Gastrocnemius medialis (tissue), 4 donors: Measurements from ENCODE around the gene PP2D1.
A peak's percentile ranks its signal among the peaks of the same experiment; 100 is the strongest.

ENCODE experiments used
- CTCF ChIP-seq, 5 experiments: fragments of 450-650 bp in 3 of 5; fragments of 200-600 bp in 2 of 5; sonication (generic) in 2 of 5; IDR thresholded peaks in 4 of 5; conservative IDR thresholded peaks in 1 of 5; 1 replicate in 4 of 5; 2 replicates in 1 of 5; pipeline ENCODE4 v1.5.1; 2016 to 2019; ENCODE audit warnings: antibody characterized with exemption in 5 of 5, mild to moderate bottlenecking in 3 of 5, moderate library complexity in 3 of 5
- POLR2A ChIP-seq, 2 donors: fragments of 450-650 bp; IDR thresholded peaks; one replicate each; pipeline ENCODE4 v1.6.1; 2017; ENCODE audit warnings: antibody characterized with exemption in 2 of 2, mild to moderate bottlenecking in 2 of 2, moderate library complexity in 2 of 2

DNA sequence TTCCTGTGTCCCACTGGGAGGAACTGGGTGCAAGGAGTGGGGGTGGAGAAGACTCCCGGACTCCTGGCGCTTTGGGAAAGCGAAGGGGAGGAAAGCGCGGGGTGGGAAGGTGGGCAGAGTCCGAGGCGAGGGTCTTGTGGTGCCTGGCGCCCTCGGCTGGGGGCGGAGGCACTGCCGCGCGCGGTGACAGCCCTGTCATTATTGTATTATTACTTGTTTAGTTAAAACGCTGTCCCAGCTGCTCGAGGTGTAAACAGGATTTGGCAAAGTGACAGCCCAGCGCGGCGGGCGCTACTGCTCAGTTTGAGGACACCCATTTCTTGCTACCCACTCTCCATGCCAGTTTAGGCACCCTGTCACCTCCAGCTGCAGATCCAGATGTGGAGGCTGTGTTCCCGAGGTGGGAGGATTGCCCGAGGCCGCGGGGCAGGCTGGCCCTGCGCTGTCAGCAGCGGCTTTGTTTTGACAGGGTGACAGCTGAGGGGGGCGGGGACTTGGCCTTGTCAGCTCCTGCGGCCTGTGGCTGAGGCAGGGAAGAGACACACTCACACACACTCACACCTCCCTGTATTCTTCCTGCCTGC is 29.2 kb upstream of the PP2D1 start:
- TF ChIP-seq POLR2A (IDR thresholded peaks at IDR 0.05) = peak; percentile 40 to 77
- TF ChIP-seq CTCF (IDR thresholded peaks at IDR 0.05 in 4 of 5, conservative IDR thresholded peaks at IDR 0.05 in 1 of 5) = no peak
